ENCODE measurements around the gene CARD14.

GRCh38 chr17:80243526-80244433 is 74.0 kb downstream of the CARD14 start:
- no peak for TF ChIP-seq POLR2A (IDR thresholded peaks at IDR 0.05)
- TF ChIP-seq, protein P1, sequence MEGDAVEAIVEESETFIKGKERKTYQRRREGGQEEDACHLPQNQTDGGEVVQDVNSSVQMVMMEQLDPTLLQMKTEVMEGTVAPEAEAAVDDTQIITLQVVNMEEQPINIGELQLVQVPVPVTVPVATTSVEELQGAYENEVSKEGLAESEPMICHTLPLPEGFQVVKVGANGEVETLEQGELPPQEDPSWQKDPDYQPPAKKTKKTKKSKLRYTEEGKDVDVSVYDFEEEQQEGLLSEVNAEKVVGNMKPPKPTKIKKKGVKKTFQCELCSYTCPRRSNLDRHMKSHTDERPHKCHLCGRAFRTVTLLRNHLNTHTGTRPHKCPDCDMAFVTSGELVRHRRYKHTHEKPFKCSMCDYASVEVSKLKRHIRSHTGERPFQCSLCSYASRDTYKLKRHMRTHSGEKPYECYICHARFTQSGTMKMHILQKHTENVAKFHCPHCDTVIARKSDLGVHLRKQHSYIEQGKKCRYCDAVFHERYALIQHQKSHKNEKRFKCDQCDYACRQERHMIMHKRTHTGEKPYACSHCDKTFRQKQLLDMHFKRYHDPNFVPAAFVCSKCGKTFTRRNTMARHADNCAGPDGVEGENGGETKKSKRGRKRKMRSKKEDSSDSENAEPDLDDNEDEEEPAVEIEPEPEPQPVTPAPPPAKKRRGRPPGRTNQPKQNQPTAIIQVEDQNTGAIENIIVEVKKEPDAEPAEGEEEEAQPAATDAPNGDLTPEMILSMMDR (IDR thresholded peaks at IDR 0.05): no peak
- TF ChIP-seq EP300 (IDR thresholded peaks at IDR 0.05): no peak
